EH (cell line): ENCODE data around the gene MAN1A1.
"Not testable (repeated sequence)": the region's sequence is repeated elsewhere in the genome, so short reads cannot be mapped to it uniquely, and the experiment has no call there.

Experiments
- DNase-seq: peaks from one replicate; pipeline ENCODE4 v3.0.0-alpha.2; 2015; ENCODE audit warnings: low read depth

The MAN1A1 gene

GRCh38 chr6:119303164-119303887, 46.2 kb downstream of the MAN1A1 start:
- no peak for DNase-seq

- DNase-seq, result no peak
Measured at GRCh38 chr6:119301429-119301828, 48.1 kb downstream of the MAN1A1 start.

GRCh38 chr6:119299694-119300093, 49.9 kb downstream of the MAN1A1 start:
- no peak for DNase-seq

- DNase-seq, result no peak
Measured at GRCh38 chr6:119297049-119297448, 52.5 kb downstream of the MAN1A1 start.

- no peak for DNase-seq
Measured at GRCh38 chr6:119296036-119297035, 53.2 kb downstream of the MAN1A1 start.

- DNase-seq, result no peak
Measured at GRCh38 chr6:119294984-119295383, 54.6 kb downstream of the MAN1A1 start.

GRCh38 chr6:119291060-119291459, 58.5 kb downstream of the MAN1A1 start:
- not testable (repeated sequence) for DNase-seq

GRCh38 chr6:119290306-119290705, 59.3 kb downstream of the MAN1A1 start:
- DNase-seq, result no peak

- DNase-seq, result no peak
Measured at GRCh38 chr6:119289651-119290050, 59.9 kb downstream of the MAN1A1 start.

GRCh38 chr6:119285908-119286625, 63.5 kb downstream of the MAN1A1 start:
- no peak for DNase-seq

- no peak for DNase-seq
Measured at GRCh38 chr6:119284861-119285521, 64.6 kb downstream of the MAN1A1 start.

- no peak for DNase-seq
Measured at GRCh38 chr6:119283979-119284545, 65.5 kb downstream of the MAN1A1 start.

GRCh38 chr6:119283214-119283613, 66.3 kb downstream of the MAN1A1 start:
- no peak for DNase-seq

- DNase-seq, result no peak
Measured at GRCh38 chr6:119280668-119281067, 68.9 kb downstream of the MAN1A1 start.

GRCh38 chr6:119280080-119280479, 69.5 kb downstream of the MAN1A1 start:
- no peak for DNase-seq

GRCh38 chr6:119278625-119279024, 70.9 kb downstream of the MAN1A1 start:
- no peak for DNase-seq

GRCh38 chr6:119277052-119277451, 72.5 kb downstream of the MAN1A1 start:
- DNase-seq, result no peak

- DNase-seq, result no peak
Measured at GRCh38 chr6:119276211-119276610, 73.3 kb downstream of the MAN1A1 start.

GRCh38 chr6:119274197-119274595, 75.4 kb downstream of the MAN1A1 start:
- DNase-seq, result no peak

GRCh38 chr6:119273272-119274196, 76.0 kb downstream of the MAN1A1 start:
- peak; percentile 9 for DNase-seq
